Vagina (tissue), 2 donors: ENCODE measurements around the gene ACTN3. TPM values are rescaled to one million over a fixed set of nuclear protein-coding genes. Genes with fewer than 3 reads are reported as not detected.

ENCODE experiments used
- DNase-seq, 2 donors: peaks; one replicate each; pipeline ENCODE4 v3.0.0-alpha.2; 2017; ENCODE audit errors: extremely low spot score in 2 of 2
- H3K27ac ChIP-seq: fragments of 200-600 bp; sonication (generic); one replicate; pipeline ENCODE4 v1.5.1; 2019
- H3K27me3 ChIP-seq: fragments of 200-600 bp; sonication (generic); one replicate; pipeline ENCODE4 v1.5.1; 2019
- H3K36me3 ChIP-seq, 2 donors: fragments of 200-600 bp; sonication (generic); one replicate each; pipeline ENCODE4 v1.5.1; 2017 to 2019
- H3K4me1 ChIP-seq: fragments of 200-600 bp; sonication (generic); one replicate; pipeline ENCODE4 v1.5.1; 2019
- H3K4me3 ChIP-seq, 2 donors: fragments of 200-600 bp; sonication (generic); 1 replicate in 1 of 2; 2 replicates in 1 of 2; pipeline ENCODE4 v1.5.1; 2016 to 2019
- H3K9me3 ChIP-seq: fragments of 200-600 bp; sonication (generic); one replicate; pipeline ENCODE4 v1.5.1; 2019
- POLR2A ChIP-seq, 2 donors: fragments of 450-650 bp; IDR thresholded peaks; one replicate each; pipeline ENCODE4 v1.6.1; 2017; ENCODE audit warnings: antibody characterized with exemption in 2 of 2, mild to moderate bottlenecking in 2 of 2, moderate library complexity in 2 of 2
- POLR2AphosphoS5 ChIP-seq, 2 donors: sonication (generic); formaldehyde crosslinking; IDR thresholded peaks; one replicate each; pipeline ENCODE4 v1.9.0; 2017; ENCODE audit warnings: antibody characterized with exemption in 2 of 2, mild to moderate bottlenecking in 2 of 2, low read depth in 1 of 2; ENCODE audit not compliant: insufficient read depth in 1 of 2
- intact Hi-C: fragments of 100-400 bp; cut with DNase I; formaldehyde crosslinking; loops from one replicate; pipeline ENCODE4 v1.15.1; 2023
- total RNA-seq: library from RNA; depleted of rRNA; stranded (reverse); fragments of >200 nt; gene quantifications from one replicate; pipeline ENCODE4 v1.2.3, GENCODE V29; 2016
- TF ChIP-seq, protein P1 (sequence below), 3 experiments: fragments of 450-650 bp in 2 of 3; fragments of 200-600 bp in 1 of 3; sonication (generic) in 1 of 3; IDR thresholded peaks; one replicate each; pipeline ENCODE4 v1.5.1; 2017 to 2019; ENCODE audit warnings: antibody characterized with exemption in 3 of 3, mild to moderate bottlenecking in 2 of 3, moderate library complexity in 2 of 3

Gene ACTN3
- total RNA-seq, 1 donor from 2014 or later: not detected

DNA sequence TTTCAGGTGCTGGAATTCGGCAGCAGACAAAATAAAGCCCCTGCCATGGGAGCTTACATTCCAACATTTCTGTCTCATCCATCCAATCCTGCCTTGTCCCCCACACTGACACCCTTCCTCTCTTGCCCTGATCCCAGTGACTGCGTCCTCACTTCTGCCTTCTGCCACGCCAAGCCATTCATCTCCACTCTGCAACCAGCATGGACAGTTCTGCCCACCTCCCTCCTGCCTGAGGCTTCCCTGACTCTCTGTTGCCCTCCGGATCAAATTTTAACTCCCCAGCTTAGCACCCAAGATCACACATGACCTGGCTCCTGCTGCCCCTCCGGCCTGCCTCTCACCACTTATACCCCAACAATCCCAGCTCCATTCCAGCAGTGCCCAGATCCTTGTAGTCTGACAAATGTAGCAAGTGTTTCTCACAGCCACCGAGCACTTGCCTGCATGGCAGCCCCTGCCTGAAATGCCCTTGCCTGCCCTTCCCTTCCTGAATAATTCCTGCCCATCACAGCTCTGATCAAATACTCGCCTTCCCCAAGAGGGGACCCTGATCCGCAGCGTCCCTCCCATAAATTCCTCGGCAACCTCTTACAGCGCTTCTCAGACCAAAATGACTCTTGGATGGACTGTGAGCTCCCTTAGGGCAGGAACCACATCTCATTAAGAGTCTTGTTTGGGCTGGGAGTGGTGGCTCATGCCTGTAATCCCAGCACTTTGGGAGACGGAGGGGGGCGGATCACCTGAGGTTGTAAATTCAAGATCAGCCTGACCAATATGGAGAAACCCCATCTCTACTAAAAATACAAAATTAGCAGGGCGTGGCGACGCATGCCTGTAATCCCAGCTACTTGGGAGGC, 2.3 kb downstream of the ACTN3 start:
- Histone ChIP-seq H3K36me3 (no peaks in the 10 kb centered on the region), H3K27me3 (no peaks in the 10 kb centered on the region), H3K9me3 (no peaks in the 10 kb centered on the region), H3K27ac (no peak overlapping the region), H3K4me1 (peaks cover 24% of the 10 kb centered on the region), H3K4me3 (no peak overlapping the region)
- TF ChIP-seq POLR2A (IDR thresholded peaks at IDR 0.05) (no peak), POLR2AphosphoS5 (IDR thresholded peaks at IDR 0.05; ENCODE audit: insufficient read depth in 1 of 2, low read depth in 1 of 2) (no peak)
- TF ChIP-seq, protein P1, sequence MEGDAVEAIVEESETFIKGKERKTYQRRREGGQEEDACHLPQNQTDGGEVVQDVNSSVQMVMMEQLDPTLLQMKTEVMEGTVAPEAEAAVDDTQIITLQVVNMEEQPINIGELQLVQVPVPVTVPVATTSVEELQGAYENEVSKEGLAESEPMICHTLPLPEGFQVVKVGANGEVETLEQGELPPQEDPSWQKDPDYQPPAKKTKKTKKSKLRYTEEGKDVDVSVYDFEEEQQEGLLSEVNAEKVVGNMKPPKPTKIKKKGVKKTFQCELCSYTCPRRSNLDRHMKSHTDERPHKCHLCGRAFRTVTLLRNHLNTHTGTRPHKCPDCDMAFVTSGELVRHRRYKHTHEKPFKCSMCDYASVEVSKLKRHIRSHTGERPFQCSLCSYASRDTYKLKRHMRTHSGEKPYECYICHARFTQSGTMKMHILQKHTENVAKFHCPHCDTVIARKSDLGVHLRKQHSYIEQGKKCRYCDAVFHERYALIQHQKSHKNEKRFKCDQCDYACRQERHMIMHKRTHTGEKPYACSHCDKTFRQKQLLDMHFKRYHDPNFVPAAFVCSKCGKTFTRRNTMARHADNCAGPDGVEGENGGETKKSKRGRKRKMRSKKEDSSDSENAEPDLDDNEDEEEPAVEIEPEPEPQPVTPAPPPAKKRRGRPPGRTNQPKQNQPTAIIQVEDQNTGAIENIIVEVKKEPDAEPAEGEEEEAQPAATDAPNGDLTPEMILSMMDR (IDR thresholded peaks at IDR 0.05): no peak
- no peak for DNase-seq
- intact Hi-C loops: no loop called here

GRCh38 chr11:66549696-66550095, 3.0 kb downstream of the ACTN3 start:
- no peak for DNase-seq
- no peaks in the 10 kb centered on the region for H3K36me3 ChIP-seq
- no peaks in the 10 kb centered on the region for H3K27me3 ChIP-seq
- TF ChIP-seq POLR2A (IDR thresholded peaks at IDR 0.05): no peak
- no peak for TF ChIP-seq POLR2AphosphoS5 (IDR thresholded peaks at IDR 0.05; ENCODE audit: insufficient read depth in 1 of 2, low read depth in 1 of 2)
- TF ChIP-seq, protein P1 (IDR thresholded peaks at IDR 0.05): no peak
- peaks cover 18% of the 10 kb centered on the region for H3K4me1 ChIP-seq
- no peaks in the 10 kb centered on the region for H3K9me3 ChIP-seq
- H3K27ac ChIP-seq: no peak overlapping the region
- intact Hi-C loops: no loop called here
- H3K4me3 ChIP-seq: no peak overlapping the region

GRCh38 chr11:66550887-66551286, 4.2 kb downstream of the ACTN3 start:
- no peak overlapping the region for H3K27ac ChIP-seq
- intact Hi-C loops: no loop called here
- no peaks in the 10 kb centered on the region for H3K36me3 ChIP-seq
- TF ChIP-seq, protein P1 (IDR thresholded peaks at IDR 0.05): no peak
- TF ChIP-seq POLR2AphosphoS5 (IDR thresholded peaks at IDR 0.05; ENCODE audit: insufficient read depth in 1 of 2, low read depth in 1 of 2) (no peak), POLR2A (IDR thresholded peaks at IDR 0.05) (no peak)
- DNase-seq: no peak
- no peak overlapping the region for H3K4me3 ChIP-seq
- H3K27me3 ChIP-seq: no peaks in the 10 kb centered on the region
- H3K4me1 ChIP-seq: peaks cover 10% of the 10 kb centered on the region
- no peaks in the 10 kb centered on the region for H3K9me3 ChIP-seq

GRCh38 chr11:66554602-66555001, 7.9 kb downstream of the ACTN3 start:
- peaks cover 10% of the 10 kb centered on the region for H3K4me1 ChIP-seq
- no peaks in the 10 kb centered on the region for H3K9me3 ChIP-seq
- H3K27me3 ChIP-seq: no peaks in the 10 kb centered on the region
- no peaks in the 10 kb centered on the region for H3K36me3 ChIP-seq
- H3K27ac ChIP-seq: no peak overlapping the region
- TF ChIP-seq POLR2A (IDR thresholded peaks at IDR 0.05): no peak
- no peak for TF ChIP-seq POLR2AphosphoS5 (IDR thresholded peaks at IDR 0.05; ENCODE audit: insufficient read depth in 1 of 2, low read depth in 1 of 2)
- TF ChIP-seq, protein P1 (IDR thresholded peaks at IDR 0.05): no peak
- H3K4me3 ChIP-seq: no peak overlapping the region
- DNase-seq: no peak
- intact Hi-C loops: no loop called here

DNA sequence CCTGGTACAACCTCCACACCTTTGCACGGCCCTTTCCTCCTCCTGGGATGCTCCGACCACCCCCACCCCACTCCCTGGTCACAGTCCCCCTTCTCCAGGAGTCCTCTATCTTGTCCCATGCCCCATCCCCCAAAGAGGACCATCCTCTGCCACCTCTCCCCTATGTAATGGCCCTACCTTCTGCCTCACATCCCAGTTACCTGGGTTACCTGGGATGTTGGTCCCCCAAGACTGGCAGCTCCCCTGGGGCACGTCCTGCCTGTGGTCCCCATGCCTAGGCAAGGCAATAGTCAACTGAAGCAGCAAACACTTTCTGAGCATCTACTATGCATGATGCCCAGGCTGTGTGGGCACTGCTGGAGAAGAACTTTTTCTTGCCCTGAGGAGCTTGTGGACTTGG, 8.7 kb downstream of the ACTN3 start:
- DNase-seq: no peak
- Histone ChIP-seq H3K4me3 (no peak overlapping the region), H3K27ac (no peak overlapping the region), H3K27me3 (no peaks in the 10 kb centered on the region), H3K9me3 (no peaks in the 10 kb centered on the region), H3K4me1 (peaks cover 12% of the 10 kb centered on the region), H3K36me3 (no peaks in the 10 kb centered on the region)
- no peak for TF ChIP-seq POLR2AphosphoS5 (IDR thresholded peaks at IDR 0.05; ENCODE audit: insufficient read depth in 1 of 2, low read depth in 1 of 2)
- TF ChIP-seq, protein P1 (IDR thresholded peaks at IDR 0.05): no peak
- TF ChIP-seq POLR2A (IDR thresholded peaks at IDR 0.05): no peak
- intact Hi-C loops: no loop called here
